Ishikawa (cell line): Measurements from ENCODE around the gene B3GALT5.

Source experiments
- CEBPB ChIP-seq: IDR thresholded peaks from 2 replicates; pipeline ENCODE4 v1.6.1; 2012
- CREB1 ChIP-seq: IDR thresholded peaks from 2 replicates; pipeline ENCODE4 v1.6.1; 2012; ENCODE audit warnings: low read depth
- EGR1 ChIP-seq: IDR thresholded peaks from 2 replicates; pipeline ENCODE4 v1.6.1; 2012
- EP300 ChIP-seq: IDR thresholded peaks from 2 replicates; pipeline ENCODE4 v1.6.1; 2012; ENCODE audit warnings: borderline replicate concordance
- FOXM1 ChIP-seq: IDR thresholded peaks from 2 replicates; pipeline ENCODE4 v1.6.1; 2012; ENCODE audit warnings: low read depth, borderline replicate concordance
- NFIC ChIP-seq: IDR thresholded peaks from 2 replicates; pipeline ENCODE4 v1.6.1; 2012
- RAD21 ChIP-seq: IDR thresholded peaks from 2 replicates; pipeline ENCODE4 v1.6.1; 2012; ENCODE audit warnings: low read depth
- TAF1 ChIP-seq: IDR thresholded peaks from 2 replicates; pipeline ENCODE4 v1.6.1; 2012; ENCODE audit warnings: low read depth, mild to moderate bottlenecking
- TCF12 ChIP-seq: IDR thresholded peaks from 2 replicates; pipeline ENCODE4 v1.6.1; 2012; ENCODE audit warnings: low read depth
- TEAD4 ChIP-seq: IDR thresholded peaks from 2 replicates; pipeline ENCODE4 v1.6.1; 2012
- YY1 ChIP-seq: IDR thresholded peaks from 2 replicates; pipeline ENCODE4 v1.6.1; 2012; ENCODE audit warnings: low read depth
- ZBTB7A ChIP-seq: IDR thresholded peaks from 2 replicates; pipeline ENCODE4 v1.6.1; 2012; ENCODE audit warnings: low read depth
- TF ChIP-seq, protein P1 (sequence below): IDR thresholded peaks from 2 replicates; pipeline ENCODE4 v1.6.1; 2012
- TF ChIP-seq, protein P2 (sequence below): IDR thresholded peaks from 2 replicates; pipeline ENCODE4 v1.6.1; 2012
- TF ChIP-seq, protein P3 (sequence below): IDR thresholded peaks from 2 replicates; pipeline ENCODE4 v1.6.1; 2012; ENCODE audit warnings: low read depth, mild to moderate bottlenecking

The B3GALT5 gene

DNA sequence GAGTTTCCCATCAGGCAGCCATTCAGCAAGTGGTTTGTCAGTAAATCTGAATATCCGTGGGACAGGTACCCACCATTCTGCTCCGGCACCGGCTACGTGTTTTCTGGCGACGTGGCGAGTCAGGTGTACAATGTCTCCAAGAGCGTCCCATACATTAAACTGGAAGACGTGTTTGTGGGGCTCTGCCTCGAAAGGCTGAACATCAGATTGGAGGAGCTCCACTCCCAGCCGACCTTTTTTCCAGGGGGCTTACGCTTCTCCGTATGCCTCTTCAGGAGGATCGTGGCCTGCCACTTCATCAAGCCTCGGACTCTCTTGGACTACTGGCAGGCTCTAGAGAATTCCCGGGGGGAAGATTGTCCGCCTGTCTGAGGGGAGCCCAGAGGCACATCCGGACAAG, 48.4 kb downstream of the B3GALT5 start:
- TF ChIP-seq FOXM1 (no peak), YY1 (no peak), TCF12 (no peak), ZBTB7A (no peak), NFIC (no peak), CEBPB (no peak), CREB1 (no peak), RAD21 (no peak), TAF1 (no peak), EP300 (no peak), TEAD4 (no peak), EGR1 (no peak)
- TF ChIP-seq, protein P1, sequence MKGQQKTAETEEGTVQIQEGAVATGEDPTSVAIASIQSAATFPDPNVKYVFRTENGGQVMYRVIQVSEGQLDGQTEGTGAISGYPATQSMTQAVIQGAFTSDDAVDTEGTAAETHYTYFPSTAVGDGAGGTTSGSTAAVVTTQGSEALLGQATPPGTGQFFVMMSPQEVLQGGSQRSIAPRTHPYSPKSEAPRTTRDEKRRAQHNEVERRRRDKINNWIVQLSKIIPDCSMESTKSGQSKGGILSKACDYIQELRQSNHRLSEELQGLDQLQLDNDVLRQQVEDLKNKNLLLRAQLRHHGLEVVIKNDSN = no peak
- TF ChIP-seq, protein P2, sequence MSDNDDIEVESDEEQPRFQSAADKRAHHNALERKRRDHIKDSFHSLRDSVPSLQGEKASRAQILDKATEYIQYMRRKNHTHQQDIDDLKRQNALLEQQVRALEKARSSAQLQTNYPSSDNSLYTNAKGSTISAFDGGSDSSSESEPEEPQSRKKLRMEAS = no peak
- TF ChIP-seq, protein P3, sequence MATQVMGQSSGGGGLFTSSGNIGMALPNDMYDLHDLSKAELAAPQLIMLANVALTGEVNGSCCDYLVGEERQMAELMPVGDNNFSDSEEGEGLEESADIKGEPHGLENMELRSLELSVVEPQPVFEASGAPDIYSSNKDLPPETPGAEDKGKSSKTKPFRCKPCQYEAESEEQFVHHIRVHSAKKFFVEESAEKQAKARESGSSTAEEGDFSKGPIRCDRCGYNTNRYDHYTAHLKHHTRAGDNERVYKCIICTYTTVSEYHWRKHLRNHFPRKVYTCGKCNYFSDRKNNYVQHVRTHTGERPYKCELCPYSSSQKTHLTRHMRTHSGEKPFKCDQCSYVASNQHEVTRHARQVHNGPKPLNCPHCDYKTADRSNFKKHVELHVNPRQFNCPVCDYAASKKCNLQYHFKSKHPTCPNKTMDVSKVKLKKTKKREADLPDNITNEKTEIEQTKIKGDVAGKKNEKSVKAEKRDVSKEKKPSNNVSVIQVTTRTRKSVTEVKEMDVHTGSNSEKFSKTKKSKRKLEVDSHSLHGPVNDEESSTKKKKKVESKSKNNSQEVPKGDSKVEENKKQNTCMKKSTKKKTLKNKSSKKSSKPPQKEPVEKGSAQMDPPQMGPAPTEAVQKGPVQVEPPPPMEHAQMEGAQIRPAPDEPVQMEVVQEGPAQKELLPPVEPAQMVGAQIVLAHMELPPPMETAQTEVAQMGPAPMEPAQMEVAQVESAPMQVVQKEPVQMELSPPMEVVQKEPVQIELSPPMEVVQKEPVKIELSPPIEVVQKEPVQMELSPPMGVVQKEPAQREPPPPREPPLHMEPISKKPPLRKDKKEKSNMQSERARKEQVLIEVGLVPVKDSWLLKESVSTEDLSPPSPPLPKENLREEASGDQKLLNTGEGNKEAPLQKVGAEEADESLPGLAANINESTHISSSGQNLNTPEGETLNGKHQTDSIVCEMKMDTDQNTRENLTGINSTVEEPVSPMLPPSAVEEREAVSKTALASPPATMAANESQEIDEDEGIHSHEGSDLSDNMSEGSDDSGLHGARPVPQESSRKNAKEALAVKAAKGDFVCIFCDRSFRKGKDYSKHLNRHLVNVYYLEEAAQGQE = no peak

DNA sequence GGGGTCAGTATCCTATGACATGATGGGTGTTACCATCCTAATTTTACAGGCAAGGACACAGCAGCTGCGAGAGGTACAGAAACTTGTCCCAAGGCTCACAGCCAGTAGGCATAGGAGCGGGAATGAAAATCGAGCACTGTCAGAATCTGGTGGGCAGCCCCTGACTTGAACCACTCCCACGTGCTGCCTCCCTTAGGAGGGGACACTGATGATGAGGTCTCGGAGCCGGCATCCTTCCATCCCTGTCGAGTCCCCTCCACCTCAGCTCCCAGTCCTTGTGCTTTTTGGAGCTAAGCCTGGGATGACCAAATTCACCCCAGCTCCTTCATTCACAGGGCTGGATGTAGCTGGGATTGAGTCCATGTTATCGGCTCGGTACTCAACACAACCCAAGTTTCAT, 49.0 kb downstream of the B3GALT5 start:
- TF ChIP-seq TAF1 = no peak
- TF ChIP-seq, protein P3 = no peak
- TF ChIP-seq RAD21 = no peak
- TF ChIP-seq ZBTB7A = no peak
- TF ChIP-seq EGR1 = no peak
- TF ChIP-seq, protein P2 = no peak
- TF ChIP-seq, protein P1 = no peak

DNA sequence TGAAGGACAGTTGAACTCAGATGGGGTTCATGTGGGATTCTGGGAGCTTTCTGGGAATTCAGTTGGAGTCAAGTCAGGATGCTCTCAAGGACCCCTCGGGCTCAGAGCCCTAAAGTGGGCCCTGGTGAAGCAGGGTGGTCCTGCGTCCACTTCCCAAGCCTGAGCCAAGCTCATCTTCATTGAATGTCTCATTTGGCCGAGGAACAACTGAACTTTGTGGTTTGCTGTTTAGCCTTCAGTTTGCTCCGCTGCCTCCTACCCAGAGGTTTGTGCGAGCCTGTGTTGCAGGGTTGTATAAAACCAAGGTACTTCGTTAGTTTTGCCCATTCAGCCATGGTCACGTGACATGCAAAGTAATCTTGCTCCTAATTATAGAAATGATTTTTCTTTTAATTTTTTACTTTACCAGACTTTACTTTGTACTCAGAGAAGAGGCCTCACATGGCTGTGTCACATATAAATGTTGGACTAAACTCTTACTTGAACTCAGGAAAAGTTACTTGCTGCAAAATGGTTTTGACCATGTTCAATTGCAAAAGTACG, 49.7 kb downstream of the B3GALT5 start:
- TF ChIP-seq TAF1 = no peak
- TF ChIP-seq, protein P3 = no peak
- no peak for TF ChIP-seq ZBTB7A
- TF ChIP-seq, protein P2 = no peak
- TF ChIP-seq YY1 = no peak
- TF ChIP-seq RAD21 = no peak
- TF ChIP-seq CREB1 = no peak
- no peak for TF ChIP-seq NFIC
- TF ChIP-seq TEAD4 = no peak
- no peak for TF ChIP-seq CEBPB
- no peak for TF ChIP-seq FOXM1
- TF ChIP-seq EGR1 = no peak
- no peak for TF ChIP-seq TCF12
- TF ChIP-seq EP300 = no peak
- TF ChIP-seq, protein P1 = no peak

DNA sequence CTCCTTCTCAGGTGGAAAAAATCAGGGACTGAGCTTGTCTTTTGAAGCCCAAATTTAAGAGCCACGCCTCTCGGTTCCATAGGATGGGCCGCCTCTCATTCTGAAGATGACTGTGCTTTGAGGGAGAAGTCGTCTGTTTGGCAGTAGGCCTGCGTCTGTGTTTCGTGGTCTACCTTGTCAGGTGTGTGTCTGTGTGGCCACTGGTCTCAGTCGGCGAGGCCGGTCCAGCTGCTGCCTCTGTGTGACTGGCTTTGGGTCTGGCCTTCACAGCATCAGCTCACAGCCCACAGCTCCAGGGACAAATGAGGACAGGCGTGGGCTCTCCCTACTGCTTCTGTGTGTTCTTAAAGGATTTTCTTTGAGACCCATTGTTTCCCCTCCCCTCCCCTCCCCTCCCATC, 50.3 kb downstream of the B3GALT5 start:
- TF ChIP-seq TEAD4 = no peak
- TF ChIP-seq, protein P2 = no peak
- no peak for TF ChIP-seq RAD21
- TF ChIP-seq TAF1 = no peak
